ENCODE results near the gene ALKBH1. TPM values are rescaled to one million over a fixed set of nuclear protein-coding genes. Genes with fewer than 3 reads are reported as not detected.

ALKBH1 gene
- total RNA-seq, 1 donor from 2014 or later: 14.5 TPM

GRCh38 chr14:77646907-77647306 is 60.9 kb downstream of the ALKBH1 start:
- H3K27ac Mint-ChIP-seq: no peak overlapping the region
- H3K27me3 Mint-ChIP-seq: no peaks in the 10 kb centered on the region
- H3K4me3 Mint-ChIP-seq (ENCODE audit: low read depth): no peak overlapping the region
- TF ChIP-seq CTCF (IDR thresholded peaks at IDR 0.05; ENCODE audit: unreplicated experiment): no peak
- H3K4me1 Mint-ChIP-seq (ENCODE audit: low read depth): peaks cover 2% of the 10 kb centered on the region
- no peak for DNase-seq (ENCODE audit: low spot score, unreplicated experiment)
- peaks cover 8% of the 10 kb centered on the region for H3K9me3 Mint-ChIP-seq (ENCODE audit: low read depth)
- no peaks in the 10 kb centered on the region for H3K36me3 Mint-ChIP-seq (ENCODE audit: insufficient read depth)

- Mint-ChIP-seq H3K4me3 (ENCODE audit: low read depth) (no peak overlapping the region), H3K36me3 (ENCODE audit: insufficient read depth) (no peaks in the 10 kb centered on the region), H3K9me3 (ENCODE audit: low read depth) (peaks cover 8% of the 10 kb centered on the region), H3K27ac (no peak overlapping the region), H3K27me3 (no peaks in the 10 kb centered on the region), H3K4me1 (ENCODE audit: low read depth) (peaks cover 2% of the 10 kb centered on the region)
- TF ChIP-seq CTCF (IDR thresholded peaks at IDR 0.05; ENCODE audit: unreplicated experiment): no peak
- no peak for DNase-seq (ENCODE audit: low spot score, unreplicated experiment)
These were observed 62.1 kb downstream of the ALKBH1 start for GRCh38 chr14:77645520-77646230.

- no peak for TF ChIP-seq CTCF (IDR thresholded peaks at IDR 0.05; ENCODE audit: unreplicated experiment)
- no peak for DNase-seq (ENCODE audit: low spot score, unreplicated experiment)
- no peaks in the 10 kb centered on the region for H3K36me3 Mint-ChIP-seq (ENCODE audit: insufficient read depth)
- H3K4me3 Mint-ChIP-seq (ENCODE audit: low read depth): no peak overlapping the region
- no peak overlapping the region for H3K27ac Mint-ChIP-seq
- no peaks in the 10 kb centered on the region for H3K27me3 Mint-ChIP-seq
- H3K4me1 Mint-ChIP-seq (ENCODE audit: low read depth): no peaks in the 10 kb centered on the region
- peaks cover 11% of the 10 kb centered on the region for H3K9me3 Mint-ChIP-seq (ENCODE audit: low read depth)
These were observed 65.4 kb downstream of the ALKBH1 start for GRCh38 chr14:77642407-77642806.

- H3K4me1 Mint-ChIP-seq (ENCODE audit: low read depth): no peaks in the 10 kb centered on the region
- peaks cover 11% of the 10 kb centered on the region for H3K9me3 Mint-ChIP-seq (ENCODE audit: low read depth)
- TF ChIP-seq CTCF (IDR thresholded peaks at IDR 0.05; ENCODE audit: unreplicated experiment): no peak
- no peak overlapping the region for H3K27ac Mint-ChIP-seq
- H3K4me3 Mint-ChIP-seq (ENCODE audit: low read depth): no peak overlapping the region
- no peaks in the 10 kb centered on the region for H3K36me3 Mint-ChIP-seq (ENCODE audit: insufficient read depth)
- no peak for DNase-seq (ENCODE audit: low spot score, unreplicated experiment)
- H3K27me3 Mint-ChIP-seq: no peaks in the 10 kb centered on the region
These were observed 66.1 kb downstream of the ALKBH1 start for GRCh38 chr14:77641534-77642341.

- no peak overlapping the region for H3K27ac Mint-ChIP-seq
These were observed 66.9 kb downstream of the ALKBH1 start for GRCh38 chr14:77640756-77641533.

More at GRCh38 chr14:77640756-77641533, 66.9 kb downstream of the ALKBH1 start:
- Mint-ChIP-seq H3K27me3 (no peaks in the 10 kb centered on the region), H3K9me3 (ENCODE audit: low read depth) (peaks cover 13% of the 10 kb centered on the region), H3K36me3 (ENCODE audit: insufficient read depth) (no peaks in the 10 kb centered on the region), H3K4me1 (ENCODE audit: low read depth) (no peaks in the 10 kb centered on the region), H3K4me3 (ENCODE audit: low read depth) (no peak overlapping the region)
- no peak for TF ChIP-seq CTCF (IDR thresholded peaks at IDR 0.05; ENCODE audit: unreplicated experiment)
- DNase-seq (ENCODE audit: low spot score, unreplicated experiment): no peak

Measured in progenitor cell of endocrine pancreas (in vitro differentiated cells).